Mesenchymal stem cell (in vitro differentiated cells and primary cell): ENCODE data around the gene SEC24C.

Experiments
- DNase-seq: peaks from one replicate; pipeline ENCODE4 v3.0.0-alpha.2; 2013
- H2AFZ ChIP-seq: one replicate; pipeline ENCODE4 v1.6.1; 2013; ENCODE audit warnings: low read depth, mild to moderate bottlenecking, control low read depth, inconsistent platforms, low read length, moderate library complexity
- H2AK5ac ChIP-seq: 2 replicates; pipeline ENCODE4 v1.6.1; 2013; ENCODE audit warnings: low read length, moderate library complexity, mild to moderate bottlenecking, inconsistent platforms; ENCODE audit not compliant: severe bottlenecking
- H2BK120ac ChIP-seq: one replicate; pipeline ENCODE4 v1.6.1; 2013; ENCODE audit warnings: low read depth, mild to moderate bottlenecking, inconsistent platforms, low read length, moderate library complexity
- H2BK12ac ChIP-seq, 2 experiments: one replicate each; pipeline ENCODE4 v1.6.1; 2013; ENCODE audit warnings: inconsistent platforms in 2 of 2, low read length in 2 of 2, mild to moderate bottlenecking in 2 of 2, moderate library complexity in 2 of 2, control low read depth in 1 of 2
- H2BK15ac ChIP-seq: one replicate; pipeline ENCODE4 v1.6.1; 2013; ENCODE audit warnings: mild to moderate bottlenecking, low read depth, inconsistent platforms; ENCODE audit not compliant: poor library complexity, severe bottlenecking
- H2BK5ac ChIP-seq: 2 replicates; pipeline ENCODE4 v1.6.1; 2013; ENCODE audit warnings: low read depth, mild to moderate bottlenecking, low read length, control low read depth, inconsistent platforms; ENCODE audit not compliant: poor library complexity, severe bottlenecking
- H3K14ac ChIP-seq, 2 experiments: one replicate each; pipeline ENCODE4 v1.6.1; 2013; ENCODE audit warnings: inconsistent platforms in 2 of 2, low read length in 2 of 2, control low read depth in 1 of 2, mild to moderate bottlenecking in 1 of 2, moderate library complexity in 1 of 2
- H3K18ac ChIP-seq, 2 experiments: one replicate each; pipeline ENCODE4 v1.6.1; 2013; ENCODE audit warnings: inconsistent platforms in 2 of 2, low read length in 2 of 2, control low read depth in 1 of 2, low read depth in 1 of 2, mild to moderate bottlenecking in 1 of 2
- H3K23ac ChIP-seq, 2 experiments: one replicate each; pipeline ENCODE4 v1.6.1; 2013; ENCODE audit warnings: inconsistent platforms in 2 of 2, low read length in 2 of 2, mild to moderate bottlenecking in 2 of 2, moderate library complexity in 2 of 2, control low read depth in 1 of 2
- H3K27ac ChIP-seq: 2 replicates; pipeline ENCODE4 v1.5.1; 2013; ENCODE audit warnings: mild to moderate bottlenecking, moderate library complexity, low read length, control low read depth, inconsistent platforms; ENCODE audit not compliant: poor library complexity, severe bottlenecking
- H3K27me3 ChIP-seq, 2 experiments: 2 replicates each; pipeline versions ENCODE4 v1.6.1 to v1.7.0; 2013; ENCODE audit warnings: low read length in 2 of 2, mild to moderate bottlenecking in 2 of 2, moderate library complexity in 2 of 2, control low read depth in 1 of 2, inconsistent platforms in 1 of 2; ENCODE audit not compliant: control insufficient read depth in 1 of 2, insufficient read depth in 1 of 2
- H3K36me3 ChIP-seq, 2 experiments: 2 replicates each; pipeline versions ENCODE4 v1.6.1 to v1.7.0; 2013; ENCODE audit warnings: low read length in 2 of 2, control low read depth in 1 of 2, inconsistent platforms in 1 of 2, low read depth in 1 of 2, mild to moderate bottlenecking in 1 of 2; ENCODE audit not compliant: insufficient read depth in 2 of 2, control insufficient read depth in 1 of 2
- H3K4ac ChIP-seq, 2 experiments: one replicate each; pipeline ENCODE4 v1.6.1; 2013; ENCODE audit warnings: inconsistent platforms in 2 of 2, low read length in 2 of 2, mild to moderate bottlenecking in 2 of 2, moderate library complexity in 2 of 2, control low read depth in 1 of 2, low read depth in 1 of 2
- H3K4me1 ChIP-seq: 2 replicates; pipeline ENCODE4 v1.6.1; 2013; ENCODE audit warnings: low read depth, low read length, control low read depth; ENCODE audit not compliant: control insufficient read depth, insufficient read depth
- H3K4me2 ChIP-seq: 2 replicates; pipeline ENCODE4 v1.6.1; 2013; ENCODE audit warnings: low read length, mild to moderate bottlenecking, inconsistent platforms; ENCODE audit not compliant: poor library complexity, severe bottlenecking
- H3K4me3 ChIP-seq, 2 experiments: 2 replicates each; pipeline versions ENCODE4 v1.5.1 to v1.7.0; 2013; ENCODE audit warnings: low read length in 2 of 2, mild to moderate bottlenecking in 2 of 2, control low read depth in 1 of 2, low read depth in 1 of 2; ENCODE audit not compliant: insufficient read depth in 1 of 2
- H3K79me1 ChIP-seq: replicated peaks from 2 replicates; pipeline ENCODE4 v1.6.1; 2013; ENCODE audit warnings: mild to moderate bottlenecking, control low read depth, low read length, inconsistent platforms; ENCODE audit not compliant: poor library complexity, severe bottlenecking
- H3K9ac ChIP-seq: 2 replicates; pipeline ENCODE4 v1.7.0; 2013; ENCODE audit warnings: mild to moderate bottlenecking, low read length, moderate library complexity
- H3K9me3 ChIP-seq: 2 replicates; pipeline ENCODE4 v1.7.0; 2013; ENCODE audit warnings: mild to moderate bottlenecking, low read length; ENCODE audit not compliant: control insufficient read depth
- H4K8ac ChIP-seq: one replicate; pipeline ENCODE4 v1.6.1; 2013; ENCODE audit warnings: inconsistent platforms, mild to moderate bottlenecking, low read length, moderate library complexity
- H4K91ac ChIP-seq: one replicate; pipeline ENCODE4 v1.6.1; 2013; ENCODE audit warnings: mild to moderate bottlenecking, low read length, inconsistent platforms
- WGBS: methylation state at CpG from one replicate; pipeline ENCODE4 v1.1.7; 2013; ENCODE audit warnings: mixed read lengths; 5-methylcytosine and 5-hydroxymethylcytosine counted together

Gene SEC24C

GRCh38 chr10:73732426-73732825 is 11.7 kb upstream of the SEC24C start:
- H2AFZ ChIP-seq, result no peak overlapping the region
- H3K9me3 ChIP-seq, result no peaks in the 10 kb centered on the region
- H3K4ac ChIP-seq, result no peak overlapping the region
- no peak for DNase-seq
- no peak overlapping the region for H2BK120ac ChIP-seq
- H2AK5ac ChIP-seq, result no peak overlapping the region
- H3K14ac ChIP-seq, result no peak overlapping the region
- H3K4me1 ChIP-seq, result peaks cover 16% of the 10 kb centered on the region
- no peak overlapping the region for H3K23ac ChIP-seq
- H3K27ac ChIP-seq, result no peak overlapping the region
- H3K9ac ChIP-seq, result no peak overlapping the region
- H2BK5ac ChIP-seq, result no peak overlapping the region
- no peak overlapping the region for H4K8ac ChIP-seq
- no peak overlapping the region for H3K18ac ChIP-seq
- no peak overlapping the region for H3K4me3 ChIP-seq
- H3K79me1 ChIP-seq, result peaks cover 22% of the 10 kb centered on the region
- peak overlapping the region in 1 of 2 experiments; percentile 29 for H2BK12ac ChIP-seq
- H3K27me3 ChIP-seq, result no peaks in the 10 kb centered on the region
- no peak overlapping the region for H4K91ac ChIP-seq
- peaks cover 27 to 38% of the 10 kb centered on the region in 2 experiments for H3K36me3 ChIP-seq
- H3K4me2 ChIP-seq, result no peak overlapping the region
- WGBS, result 99% methylated on average over 18 of the region's 20 CpGs
- H2BK15ac ChIP-seq, result no peak overlapping the region

- DNase-seq, result no peak
- H3K23ac ChIP-seq, result no peak overlapping the region
- H3K27ac ChIP-seq, result no peak overlapping the region
- H4K8ac ChIP-seq, result no peak overlapping the region
- H3K79me1 ChIP-seq, result peaks cover 22% of the 10 kb centered on the region
- no peak overlapping the region for H2BK15ac ChIP-seq
- H3K4me2 ChIP-seq, result no peak overlapping the region
- H4K91ac ChIP-seq, result no peak overlapping the region
- peaks cover 16% of the 10 kb centered on the region for H3K4me1 ChIP-seq
- no peak overlapping the region for H3K9ac ChIP-seq
- no peak overlapping the region for H3K18ac ChIP-seq
- H3K27me3 ChIP-seq, result no peaks in the 10 kb centered on the region
- peaks cover 24 to 41% of the 10 kb centered on the region in 2 experiments for H3K36me3 ChIP-seq
- WGBS, result 97% methylated on average over 82 of the region's 84 CpGs
- no peak overlapping the region for H2BK5ac ChIP-seq
- no peak overlapping the region for H3K14ac ChIP-seq
- H2BK12ac ChIP-seq, result no peak overlapping the region
- no peak overlapping the region for H2AK5ac ChIP-seq
- no peaks in the 10 kb centered on the region for H3K9me3 ChIP-seq
- no peak overlapping the region for H2AFZ ChIP-seq
- no peak overlapping the region for H3K4me3 ChIP-seq
- H3K4ac ChIP-seq, result no peak overlapping the region
- no peak overlapping the region for H2BK120ac ChIP-seq
Observed at GRCh38 chr10:73732931-73733623, 11.1 kb upstream of the SEC24C start.

DNA sequence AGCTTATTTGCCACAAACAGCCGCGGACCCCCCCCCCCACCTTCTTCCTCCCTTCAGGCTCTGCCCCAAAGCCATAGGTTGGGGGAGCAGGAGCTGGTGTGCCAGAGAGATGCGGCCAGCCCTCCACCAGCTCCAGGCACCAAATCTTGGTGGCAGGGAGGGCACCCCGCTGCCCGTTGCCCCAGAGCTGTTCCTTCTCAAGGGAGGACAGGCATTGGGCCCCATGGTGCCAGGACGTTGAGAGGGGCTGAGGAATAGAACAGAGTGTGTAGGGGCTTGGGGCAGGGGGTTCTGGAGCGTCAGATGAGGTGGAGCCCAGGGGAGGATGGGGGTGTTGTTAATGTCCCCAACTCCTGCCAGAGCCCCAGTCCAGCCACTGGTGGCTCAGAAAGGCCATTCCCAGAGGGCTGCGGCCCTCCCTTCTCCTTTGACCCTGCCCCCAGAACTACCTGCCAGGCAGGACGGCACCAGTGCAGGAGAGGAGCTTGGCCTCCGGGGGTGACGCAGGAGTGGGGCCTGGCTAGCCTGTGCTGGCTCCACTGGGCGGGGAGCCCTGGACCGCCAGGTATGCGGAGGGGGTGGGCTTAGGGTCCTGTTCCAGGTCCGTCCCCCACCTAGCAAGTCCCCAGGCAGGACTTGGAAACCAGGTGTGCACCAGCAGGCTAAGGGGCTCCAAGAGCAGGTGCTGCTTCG is 10.0 kb upstream of the SEC24C start:
- Histone ChIP-seq H3K9me3 (no peaks in the 10 kb centered on the region), H2BK15ac (no peak overlapping the region), H2BK12ac (no peak overlapping the region), H3K4me2 (no peak overlapping the region), H3K4me1 (peaks cover 16% of the 10 kb centered on the region), H3K36me3 (peaks cover 21 to 41% of the 10 kb centered on the region in 2 experiments), H2BK120ac (no peak overlapping the region), H3K4ac (no peak overlapping the region), H3K4me3 (no peak overlapping the region), H3K23ac (no peak overlapping the region), H2BK5ac (no peak overlapping the region), H3K14ac (no peak overlapping the region), H3K79me1 (peaks cover 22% of the 10 kb centered on the region), H3K27me3 (no peaks in the 10 kb centered on the region), H2AK5ac (no peak overlapping the region), H3K18ac (no peak overlapping the region), H2AFZ (no peak overlapping the region), H3K27ac (no peak overlapping the region), H3K9ac (no peak overlapping the region), H4K8ac (peak overlapping the region; percentile 23), H4K91ac (peak overlapping the region; percentile 46)
- 97% methylated on average over 14 of the region's 16 CpGs for WGBS
- no peak for DNase-seq

GRCh38 chr10:73734796-73735305 is 9.3 kb upstream of the SEC24C start:
- peaks cover 21 to 41% of the 10 kb centered on the region in 2 experiments for H3K36me3 ChIP-seq
- H4K91ac ChIP-seq, result no peak overlapping the region
- no peak overlapping the region for H3K18ac ChIP-seq
- no peak overlapping the region for H2AK5ac ChIP-seq
- no peak overlapping the region for H3K4me2 ChIP-seq
- DNase-seq, result no peak
- H3K4ac ChIP-seq, result no peak overlapping the region
- no peak overlapping the region for H2AFZ ChIP-seq
- peaks cover 16% of the 10 kb centered on the region for H3K4me1 ChIP-seq
- H3K23ac ChIP-seq, result no peak overlapping the region
- no peak overlapping the region for H2BK5ac ChIP-seq
- no peak overlapping the region for H2BK120ac ChIP-seq
- peaks cover 22% of the 10 kb centered on the region for H3K79me1 ChIP-seq
- no peak overlapping the region for H4K8ac ChIP-seq
- no peak overlapping the region for H3K27ac ChIP-seq
- 93% methylated on average over 5 of the region's 5 CpGs for WGBS
- no peak overlapping the region for H2BK12ac ChIP-seq
- H2BK15ac ChIP-seq, result no peak overlapping the region
- H3K14ac ChIP-seq, result no peak overlapping the region
- H3K4me3 ChIP-seq, result no peak overlapping the region
- no peaks in the 10 kb centered on the region for H3K9me3 ChIP-seq
- no peak overlapping the region for H3K9ac ChIP-seq
- no peaks in the 10 kb centered on the region for H3K27me3 ChIP-seq
